Thoracic aorta (tissue), 2 donors: ENCODE measurements around the gene GABBR2. TPM values are rescaled to one million over a fixed set of nuclear protein-coding genes. Genes with fewer than 3 reads are reported as not detected.
A peak's percentile ranks its signal among the peaks of the same experiment; 100 is the strongest.

Experiments used
- ATAC-seq: fragments of 150-250 bp; one replicate; pipeline ENCODE4 v1.8.0; 2017; ENCODE audit warnings: low read depth; ENCODE audit not compliant: insufficient number of reproducible peaks, low FRiP score
- DNase-seq: peaks from one replicate; pipeline ENCODE4 v3.0.0-alpha.2; 2020; ENCODE audit warnings: low spot score
- H3K27ac ChIP-seq, 2 donors: fragments of 200-600 bp; sonication (generic); 1 replicate in 1 of 2; 2 replicates in 1 of 2; pipeline ENCODE4 v1.5.1; 2016; ENCODE audit warnings: mild to moderate bottlenecking in 2 of 2, moderate library complexity in 2 of 2
- H3K27me3 ChIP-seq: fragments of 200-600 bp; sonication (generic); replicated peaks from 2 replicates; pipeline ENCODE4 v1.6.0; 2016; ENCODE audit warnings: mild to moderate bottlenecking; ENCODE audit not compliant: insufficient read depth
- H3K36me3 ChIP-seq: fragments of 200-600 bp; sonication (generic); one replicate; pipeline ENCODE4 v1.5.1; 2016
- H3K4me1 ChIP-seq, 2 donors: fragments of 200-600 bp; sonication (generic); 1 replicate in 1 of 2; 2 replicates in 1 of 2; pipeline versions ENCODE4 v1.5.1 to v1.6.0; 2016; ENCODE audit warnings: low read depth in 2 of 2, mild to moderate bottlenecking in 1 of 2; ENCODE audit not compliant: control insufficient read depth in 1 of 2
- H3K4me3 ChIP-seq: fragments of 200-600 bp; sonication (generic); 2 replicates; pipeline ENCODE4 v1.5.1; 2016; ENCODE audit warnings: mild to moderate bottlenecking
- H3K9me3 ChIP-seq: fragments of 200-600 bp; sonication (generic); 2 replicates; pipeline ENCODE4 v1.5.1; 2016
- CTCF ChIP-seq: fragments of 200-600 bp; sonication (generic); IDR thresholded peaks from one replicate; pipeline ENCODE4 v1.5.1; 2019; ENCODE audit warnings: antibody characterized with exemption
- total RNA-seq, 2 donors: library from RNA; depleted of rRNA; stranded (reverse); fragments of >200 nt; gene quantifications; one replicate each; pipeline versions ENCODE4 v1.1.0 to v1.2.3, GENCODE V29; 2016

The GABBR2 gene
- total RNA-seq, 2 donors from 2014 or later = not detected

- H3K9me3 ChIP-seq = no peaks in the 10 kb centered on the region
- no peaks in the 10 kb centered on the region for H3K4me1 ChIP-seq
- no peak overlapping the region for H3K27ac ChIP-seq
- no peaks in the 10 kb centered on the region for H3K36me3 ChIP-seq
- H3K4me3 ChIP-seq = no peak overlapping the region
- DNase-seq (peak; percentile 15), ATAC-seq (no peak)
- no peaks in the 10 kb centered on the region for H3K27me3 ChIP-seq
- TF ChIP-seq CTCF = peak; percentile 85
These were observed 393.1 kb downstream of the GABBR2 start for GRCh38 chr9:98315551-98316060.

GRCh38 chr9:98315067-98315453 is 393.7 kb downstream of the GABBR2 start:
- H3K4me3 ChIP-seq = no peak overlapping the region
- no peak overlapping the region for H3K27ac ChIP-seq
- H3K36me3 ChIP-seq = no peaks in the 10 kb centered on the region
- ATAC-seq (no peak), DNase-seq (no peak)
- H3K9me3 ChIP-seq = no peaks in the 10 kb centered on the region
- no peaks in the 10 kb centered on the region for H3K27me3 ChIP-seq
- no peak for TF ChIP-seq CTCF
- H3K4me1 ChIP-seq = no peaks in the 10 kb centered on the region

- no peak for ATAC-seq
- no peaks in the 10 kb centered on the region for H3K27me3 ChIP-seq
- H3K4me1 ChIP-seq = no peaks in the 10 kb centered on the region
- DNase-seq = no peak
- no peaks in the 10 kb centered on the region for H3K9me3 ChIP-seq
- H3K4me3 ChIP-seq = no peak overlapping the region
- no peak overlapping the region for H3K27ac ChIP-seq
- no peak for TF ChIP-seq CTCF
- H3K36me3 ChIP-seq = no peaks in the 10 kb centered on the region
These were observed 394.2 kb downstream of the GABBR2 start for GRCh38 chr9:98314381-98315066.

GRCh38 chr9:98312365-98312764 is 396.4 kb downstream of the GABBR2 start:
- H3K36me3 ChIP-seq = no peaks in the 10 kb centered on the region
- ATAC-seq = no peak
- H3K27ac ChIP-seq = no peak overlapping the region
- H3K9me3 ChIP-seq = no peaks in the 10 kb centered on the region
- no peak for DNase-seq
- H3K4me1 ChIP-seq = no peaks in the 10 kb centered on the region
- no peaks in the 10 kb centered on the region for H3K27me3 ChIP-seq
- H3K4me3 ChIP-seq = no peak overlapping the region
- no peak for TF ChIP-seq CTCF

- Histone ChIP-seq H3K36me3 (no peaks in the 10 kb centered on the region), H3K4me3 (no peak overlapping the region), H3K9me3 (no peaks in the 10 kb centered on the region), H3K27me3 (no peaks in the 10 kb centered on the region), H3K27ac (no peak overlapping the region), H3K4me1 (no peaks in the 10 kb centered on the region)
- ATAC-seq = no peak
- TF ChIP-seq CTCF = no peak
- no peak for DNase-seq
These were observed 397.2 kb downstream of the GABBR2 start for GRCh38 chr9:98311541-98311940.
